Ovary (tissue), 9 donors: Measurements from ENCODE around the gene ANK3. TPM values are rescaled to one million over a fixed set of nuclear protein-coding genes. Genes with fewer than 3 reads are reported as not detected.

Experiments used
- DNase-seq, 5 donors: peaks; one replicate each; pipeline ENCODE4 v3.0.0-alpha.2; 2019 to 2020
- H3K27ac ChIP-seq, 2 donors: fragments of 200-600 bp; one replicate each; pipeline versions ENCODE4 v1.5.1 to v1.8.0; 2019 to 2022
- H3K27me3 ChIP-seq: fragments of 200-600 bp; one replicate; pipeline ENCODE4 v1.8.0; 2022
- H3K36me3 ChIP-seq: fragments of 200-600 bp; sonication (generic); one replicate; pipeline ENCODE4 v1.5.1; 2019
- H3K4me1 ChIP-seq: one replicate; pipeline ENCODE4 v1.8.1; 2013; ENCODE audit warnings: mild to moderate bottlenecking, moderate library complexity; ENCODE audit not compliant: insufficient read depth
- H3K4me3 ChIP-seq: fragments of 200-600 bp; sonication (generic); one replicate; pipeline ENCODE4 v1.5.1; 2017
- H3K9me3 ChIP-seq, 2 donors: fragments of 200-600 bp in 1 of 2; sonication (generic) in 1 of 2; one replicate each; pipeline versions ENCODE4 v1.5.1 to v1.8.1; 2013 to 2019; ENCODE audit warnings: mild to moderate bottlenecking in 1 of 2, moderate library complexity in 1 of 2
- CTCF ChIP-seq, 3 donors: fragments of 450-650 bp in 2 of 3; fragments of 200-600 bp in 1 of 3; IDR thresholded peaks; one replicate each; pipeline versions ENCODE4 v1.5.1 to v1.8.0; 2016 to 2022; ENCODE audit warnings: antibody characterized with exemption in 3 of 3, mild to moderate bottlenecking in 1 of 3
- EP300 ChIP-seq: sonication (generic); formaldehyde crosslinking; IDR thresholded peaks from one replicate; pipeline ENCODE4 v1.6.1; 2017; ENCODE audit warnings: antibody characterized with exemption
- POLR2A ChIP-seq: fragments of 450-650 bp; IDR thresholded peaks from one replicate; pipeline ENCODE4 v1.6.1; 2017; ENCODE audit warnings: antibody characterized with exemption, mild to moderate bottlenecking, moderate library complexity
- WGBS, 3 donors: extraction: QIAGEN DNeasy Blood & Tissue Kit in 1 of 3; methylation state at CpG; one replicate each; pipeline versions ENCODE4 v1.1.5 to v1.1.7; 2013 to 2017; 5-methylcytosine and 5-hydroxymethylcytosine counted together
- intact Hi-C, 4 donors: fragments of 100-400 bp; cut with DNase I; formaldehyde crosslinking; loops; one replicate each; pipeline versions ENCODE4 v1.11.0 to v1.15.1; 2022 to 2023
- polyA plus RNA-seq, 2 donors: library from polyadenylated mRNA; stranded (reverse); fragments of 200-250 nt in 1 of 2; fragments of 350-450 nt in 1 of 2; fragmentation: Illumina TruSeq in 1 of 2; extraction: RNeasy Lipid Tissue Mini Kit (QIAGEN cat#74804) in 1 of 2; gene quantifications; one replicate each; pipeline ENCODE4 v1.2.3, GENCODE V29; 2013 to 2014
- total RNA-seq, 7 donors: library from RNA; depleted of rRNA in 2 of 7; stranded (reverse); fragments of >200 nt in 2 of 7; fragmentation: NEBNext Ultra II Directional in 3 of 7; extraction: Animal tissue kit (Norgen Biotek cat#: 25700) in 3 of 7; gene quantifications; one replicate each; pipeline versions ENCODE4 v1.1.0 to v1.2.4, GENCODE V29; 2016 to 2023
- donor health status: DM: no; HTN: no; CAD: no; lungs with moderate emphysema.
- donor health status: DM: no; HTN: no; CAD: no.
- donor health status: Bipolar disorder and iron deficiency.
- donor health status: DM: yes; HTN: yes; CAD: no.
- donor health status: DM: no; HTN: no; CAD: no.
- donor health status: DM: yes; HTN: yes; CAD: no.

The ANK3 gene
- total and polyA plus RNA-seq, 9 donors, result 11.4 to 74.1 (median 28.3) TPM

GRCh38 chr10:60194421-60194820 is 195.3 kb downstream of the ANK3 start:
- no peaks in the 10 kb centered on the region for H3K27me3 ChIP-seq
- H3K4me1 ChIP-seq, result no peaks in the 10 kb centered on the region
- H3K4me3 ChIP-seq, result no peak overlapping the region
- TF ChIP-seq EP300 (no peak), CTCF (IDR thresholded peaks at IDR 0.05) (no peak), POLR2A (no peak)
- H3K9me3 ChIP-seq, result no peaks in the 10 kb centered on the region
- no peak overlapping the region for H3K27ac ChIP-seq
- intact Hi-C loops, result no loop called here
- no peak for DNase-seq
- H3K36me3 ChIP-seq, result no peaks in the 10 kb centered on the region

- no peaks in the 10 kb centered on the region for H3K4me1 ChIP-seq
- H3K36me3 ChIP-seq, result no peaks in the 10 kb centered on the region
- no peak for DNase-seq
- no peak overlapping the region for H3K27ac ChIP-seq
- intact Hi-C loops, result no loop called here
- TF ChIP-seq CTCF (IDR thresholded peaks at IDR 0.05), result no peak
- no peak for TF ChIP-seq POLR2A
- no peak for TF ChIP-seq EP300
- H3K4me3 ChIP-seq, result no peak overlapping the region
- H3K27me3 ChIP-seq, result no peaks in the 10 kb centered on the region
- H3K9me3 ChIP-seq, result no peaks in the 10 kb centered on the region
These were observed 196.7 kb downstream of the ANK3 start for GRCh38 chr10:60192946-60193345.

- DNase-seq, result no peak
- WGBS, 3 donors, result 74 to 89% (median 86%) methylated on average over 1 of the region's 1 CpG
- H3K36me3 ChIP-seq, result no peaks in the 10 kb centered on the region
- H3K4me1 ChIP-seq, result peaks cover 2% of the 10 kb centered on the region
- no peak overlapping the region for H3K4me3 ChIP-seq
- no peak for TF ChIP-seq POLR2A
- no peak for TF ChIP-seq EP300
- TF ChIP-seq CTCF (IDR thresholded peaks at IDR 0.05), result no peak
- H3K27ac ChIP-seq, result no peak overlapping the region
- H3K27me3 ChIP-seq, result no peaks in the 10 kb centered on the region
- no peaks in the 10 kb centered on the region for H3K9me3 ChIP-seq
- intact Hi-C loops, result no loop called here
These were observed 199.7 kb downstream of the ANK3 start for GRCh38 chr10:60189861-60190475.

GRCh38 chr10:60188548-60188947 is 201.1 kb downstream of the ANK3 start:
- H3K4me1 ChIP-seq, result peaks cover 2% of the 10 kb centered on the region
- no peak overlapping the region for H3K4me3 ChIP-seq
- DNase-seq, result no peak
- intact Hi-C loops, result no loop called here
- 93 to 97% (median 94%) methylated on average over 1 of the region's 1 CpG for WGBS, 3 donors
- TF ChIP-seq CTCF (IDR thresholded peaks at IDR 0.05) (no peak), EP300 (no peak), POLR2A (no peak)
- H3K27ac ChIP-seq, result no peak overlapping the region
- H3K27me3 ChIP-seq, result no peaks in the 10 kb centered on the region
- no peaks in the 10 kb centered on the region for H3K36me3 ChIP-seq
- H3K9me3 ChIP-seq, result no peaks in the 10 kb centered on the region
